Effector memory CD4-positive, alpha-beta T cell (primary cell): ENCODE results near the gene TOMM40.
"Not testable (repeated sequence)": the region's sequence is repeated elsewhere in the genome, so short reads cannot be mapped to it uniquely, and the experiment has no call there.

Experiments
- DNase-seq, 3 donors: peaks; one replicate each; pipeline ENCODE4 v3.0.0-alpha.2; 2020
- H3K27ac ChIP-seq: 2 replicates; pipeline ENCODE4 v1.7.0; 2013; ENCODE audit warnings: mild to moderate bottlenecking, low read length, moderate library complexity; ENCODE audit not compliant: insufficient read depth, poor library complexity, severe bottlenecking
- H3K27me3 ChIP-seq: replicated peaks from 2 replicates; pipeline ENCODE4 v1.7.0; 2013; ENCODE audit warnings: mild to moderate bottlenecking, low read length; ENCODE audit not compliant: insufficient read depth, control insufficient read depth, poor library complexity, severe bottlenecking
- H3K36me3 ChIP-seq: 2 replicates; pipeline ENCODE4 v1.7.0; 2013; ENCODE audit warnings: mild to moderate bottlenecking, low read length, moderate library complexity; ENCODE audit not compliant: control insufficient read depth, insufficient read depth
- H3K4me1 ChIP-seq: 2 replicates; pipeline ENCODE4 v1.7.0; 2013; ENCODE audit warnings: low read length, mild to moderate bottlenecking; ENCODE audit not compliant: control insufficient read depth, insufficient read depth, poor library complexity, severe bottlenecking
- H3K4me3 ChIP-seq: 2 replicates; pipeline ENCODE4 v1.7.0; 2013; ENCODE audit warnings: low read length, low read depth, mild to moderate bottlenecking; ENCODE audit not compliant: insufficient read depth, poor library complexity, severe bottlenecking
- H3K9me3 ChIP-seq: 2 replicates; pipeline ENCODE4 v1.7.0; 2013; ENCODE audit warnings: mild to moderate bottlenecking, low read length, moderate library complexity; ENCODE audit not compliant: control insufficient read depth

The TOMM40 gene

GRCh38 chr19:44851427-44851826 lies 39.6 kb upstream of the TOMM40 start:
- Histone ChIP-seq H3K4me3 (no peak overlapping the region), H3K4me1 (peaks cover 16% of the 10 kb centered on the region), H3K27me3 (peaks cover 5% of the 10 kb centered on the region), H3K36me3 (no peaks in the 10 kb centered on the region), H3K9me3 (no peaks in the 10 kb centered on the region), H3K27ac (no peak overlapping the region)
- DNase-seq: no peak

GRCh38 chr19:44855606-44856005 lies 35.4 kb upstream of the TOMM40 start:
- Histone ChIP-seq H3K4me1 (no peaks in the 10 kb centered on the region), H3K4me3 (no peak overlapping the region), H3K27me3 (no peaks in the 10 kb centered on the region), H3K36me3 (no peaks in the 10 kb centered on the region), H3K27ac (no peak overlapping the region), H3K9me3 (no peaks in the 10 kb centered on the region)
- DNase-seq: no peak

GRCh38 chr19:44856421-44857083 lies 34.5 kb upstream of the TOMM40 start:
- H3K27ac ChIP-seq: no peak overlapping the region
- no peaks in the 10 kb centered on the region for H3K36me3 ChIP-seq
- no peaks in the 10 kb centered on the region for H3K4me1 ChIP-seq
- no peaks in the 10 kb centered on the region for H3K27me3 ChIP-seq
- no peak for DNase-seq
- H3K4me3 ChIP-seq: no peak overlapping the region
- H3K9me3 ChIP-seq: no peaks in the 10 kb centered on the region

- no peaks in the 10 kb centered on the region for H3K36me3 ChIP-seq
- H3K4me3 ChIP-seq: no peak overlapping the region
- no peak overlapping the region for H3K27ac ChIP-seq
- DNase-seq: no peak
- H3K27me3 ChIP-seq: no peaks in the 10 kb centered on the region
- H3K4me1 ChIP-seq: no peaks in the 10 kb centered on the region
- H3K9me3 ChIP-seq: no peaks in the 10 kb centered on the region
Measured at GRCh38 chr19:44857837-44858236, 33.2 kb upstream of the TOMM40 start.

DNA sequence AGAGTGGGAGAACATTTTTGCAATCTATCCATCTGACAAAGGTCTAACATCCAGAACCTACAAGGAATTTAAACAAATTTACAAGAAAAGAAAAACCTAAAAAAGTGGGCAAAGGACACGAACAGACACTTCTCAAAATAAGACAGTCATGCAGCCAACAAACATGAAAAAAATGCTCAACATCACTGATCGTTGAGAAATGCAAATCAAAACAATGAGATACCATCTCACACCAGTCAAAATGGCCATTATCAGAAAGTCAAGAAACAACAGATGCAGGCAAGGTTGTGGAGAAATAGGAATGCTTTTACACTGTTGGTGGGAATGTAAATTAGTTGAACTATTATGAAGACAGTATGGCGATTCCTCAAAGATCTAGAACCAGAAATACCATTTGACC lies 29.5 kb upstream of the TOMM40 start:
- H3K27me3 ChIP-seq, H3K4me1 ChIP-seq, H3K36me3 ChIP-seq, H3K4me3 ChIP-seq, H3K27ac ChIP-seq, DNase-seq, H3K9me3 ChIP-seq: not testable (repeated sequence)

GRCh38 chr19:44863990-44864389 lies 27.1 kb upstream of the TOMM40 start:
- no peak for DNase-seq
- no peaks in the 10 kb centered on the region for H3K36me3 ChIP-seq
- H3K4me1 ChIP-seq: no peaks in the 10 kb centered on the region
- no peaks in the 10 kb centered on the region for H3K9me3 ChIP-seq
- H3K27me3 ChIP-seq: no peaks in the 10 kb centered on the region
- no peak overlapping the region for H3K27ac ChIP-seq
- no peak overlapping the region for H3K4me3 ChIP-seq

- Histone ChIP-seq H3K4me1 (no peaks in the 10 kb centered on the region), H3K36me3 (no peaks in the 10 kb centered on the region), H3K27me3 (no peaks in the 10 kb centered on the region), H3K4me3 (no peak overlapping the region), H3K27ac (no peak overlapping the region), H3K9me3 (no peaks in the 10 kb centered on the region)
- no peak for DNase-seq
Measured at GRCh38 chr19:44865196-44865767, 25.8 kb upstream of the TOMM40 start.

GRCh38 chr19:44866664-44867063 lies 24.4 kb upstream of the TOMM40 start:
- Histone ChIP-seq H3K27me3 (no peaks in the 10 kb centered on the region), H3K4me3 (no peak overlapping the region), H3K4me1 (no peaks in the 10 kb centered on the region), H3K9me3 (no peaks in the 10 kb centered on the region), H3K27ac (no peak overlapping the region), H3K36me3 (no peaks in the 10 kb centered on the region)
- no peak for DNase-seq

GRCh38 chr19:44867578-44867977 lies 23.5 kb upstream of the TOMM40 start:
- H3K27ac ChIP-seq: no peak overlapping the region
- no peaks in the 10 kb centered on the region for H3K9me3 ChIP-seq
- DNase-seq: no peak
- H3K36me3 ChIP-seq: no peaks in the 10 kb centered on the region
- no peak overlapping the region for H3K4me3 ChIP-seq
- H3K27me3 ChIP-seq: no peaks in the 10 kb centered on the region
- H3K4me1 ChIP-seq: no peaks in the 10 kb centered on the region

- no peaks in the 10 kb centered on the region for H3K36me3 ChIP-seq
- H3K4me3 ChIP-seq: no peak overlapping the region
- H3K27me3 ChIP-seq: no peaks in the 10 kb centered on the region
- no peaks in the 10 kb centered on the region for H3K4me1 ChIP-seq
- H3K27ac ChIP-seq: no peak overlapping the region
- no peaks in the 10 kb centered on the region for H3K9me3 ChIP-seq
- DNase-seq: no peak
Measured at GRCh38 chr19:44869733-44870470, 21.2 kb upstream of the TOMM40 start.
